ENCODE data around the gene SLFN5.

The SLFN5 gene

GRCh38 chr17:35239823-35240222 is 3.0 kb upstream of the SLFN5 start:
- no peak overlapping the region for H3K9ac ChIP-seq (ENCODE audit: low read depth, low read length)
- H3K36me3 ChIP-seq (ENCODE audit: insufficient read depth, low read length): no peaks in the 10 kb centered on the region
- H3K27me3 ChIP-seq (ENCODE audit: insufficient read depth, low read length, poor library complexity): peaks cover 21% of the 10 kb centered on the region
- ATAC-seq (ENCODE audit: insufficient read depth, low read depth) (no peak), DNase-seq (no peak)
- peak overlapping the region; percentile 23 for H3K4me2 ChIP-seq (ENCODE audit: insufficient read depth, low read length)
- no peak overlapping the region for H2AFZ ChIP-seq (ENCODE audit: low read depth, low read length)
- H4K20me1 ChIP-seq (ENCODE audit: insufficient read depth, low read length): peaks cover 7% of the 10 kb centered on the region; the same call in 1 of the 2 replicates
- no peak overlapping the region for H3K4me3 ChIP-seq (ENCODE audit: low read depth in 1 of 2, low read length in 2 of 2)
- H3K9me3 ChIP-seq (ENCODE audit: insufficient read depth, low read length, severe bottlenecking): no peaks in the 10 kb centered on the region
- peaks cover 44% of the 10 kb centered on the region for H3K4me1 ChIP-seq (ENCODE audit: insufficient read depth, low read length)
- no peak overlapping the region for H3K27ac ChIP-seq (ENCODE audit: low read length)
- H3K79me2 ChIP-seq (ENCODE audit: insufficient read depth, low read length): peaks cover 20% of the 10 kb centered on the region
- TF ChIP-seq EZH2 (IDR thresholded peaks at IDR 0.05; ENCODE audit: borderline replicate concordance, low read depth, low read length, severe bottlenecking) (no peak), CTCF (IDR thresholded peaks at IDR 0.05; ENCODE audit: borderline replicate concordance, extremely low read depth, low read length, poor library complexity, severe bottlenecking) (no peak)

DNA sequence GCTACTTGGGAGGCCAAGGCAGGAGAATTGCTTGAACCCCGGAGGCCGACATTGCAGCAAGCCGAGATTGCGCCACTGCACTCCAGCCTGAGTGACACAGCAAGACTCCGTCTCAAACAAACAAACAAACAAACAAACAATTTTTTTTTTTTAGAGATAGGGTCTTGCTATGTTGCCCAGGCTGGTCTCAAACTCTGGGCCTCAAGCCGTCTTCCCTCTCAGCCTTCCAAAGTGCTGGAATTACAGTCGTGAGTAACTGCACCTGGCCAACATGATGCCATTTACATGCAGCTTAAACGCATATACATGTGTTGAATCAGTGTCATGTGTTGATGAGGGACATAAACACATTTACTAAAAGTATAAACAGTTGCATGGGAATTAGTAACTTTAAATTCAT is 2.0 kb upstream of the SLFN5 start:
- Histone ChIP-seq H3K27me3 (ENCODE audit: insufficient read depth, low read length, poor library complexity) (peaks cover 21% of the 10 kb centered on the region), H4K20me1 (ENCODE audit: insufficient read depth, low read length) (peaks cover 7% of the 10 kb centered on the region; the same call in 1 of the 2 replicates), H3K79me2 (ENCODE audit: insufficient read depth, low read length) (peaks cover 25% of the 10 kb centered on the region), H3K9me3 (ENCODE audit: insufficient read depth, low read length, severe bottlenecking) (no peaks in the 10 kb centered on the region), H3K9ac (ENCODE audit: low read depth, low read length) (no peak overlapping the region), H3K4me3 (ENCODE audit: low read depth in 1 of 2, low read length in 2 of 2) (no peak overlapping the region), H3K27ac (ENCODE audit: low read length) (no peak overlapping the region), H3K4me1 (ENCODE audit: insufficient read depth, low read length) (peaks cover 51% of the 10 kb centered on the region), H3K36me3 (ENCODE audit: insufficient read depth, low read length) (no peaks in the 10 kb centered on the region), H2AFZ (ENCODE audit: low read depth, low read length) (no peak overlapping the region), H3K4me2 (ENCODE audit: insufficient read depth, low read length) (peak overlapping the region; percentile 77; the same call in 1 of the 2 replicates)
- TF ChIP-seq EZH2 (IDR thresholded peaks at IDR 0.05; ENCODE audit: borderline replicate concordance, low read depth, low read length, severe bottlenecking): no peak
- no peak for TF ChIP-seq CTCF (IDR thresholded peaks at IDR 0.05; ENCODE audit: borderline replicate concordance, extremely low read depth, low read length, poor library complexity, severe bottlenecking)
- DNase-seq: no peak
- no peak for ATAC-seq (ENCODE audit: insufficient read depth, low read depth)

GRCh38 chr17:35241520-35241919 is 1.4 kb upstream of the SLFN5 start:
- Histone ChIP-seq H3K4me3 (ENCODE audit: low read depth in 1 of 2, low read length in 2 of 2) (peak overlapping the region; percentile 54 to 65; a peak in 3 of 4 replicates), H3K9me3 (ENCODE audit: insufficient read depth, low read length, severe bottlenecking) (no peaks in the 10 kb centered on the region), H3K4me1 (ENCODE audit: insufficient read depth, low read length) (peaks cover 51% of the 10 kb centered on the region), H3K79me2 (ENCODE audit: insufficient read depth, low read length) (peaks cover 25% of the 10 kb centered on the region), H3K36me3 (ENCODE audit: insufficient read depth, low read length) (no peaks in the 10 kb centered on the region), H3K27me3 (ENCODE audit: insufficient read depth, low read length, poor library complexity) (peaks cover 21% of the 10 kb centered on the region), H4K20me1 (ENCODE audit: insufficient read depth, low read length) (peaks cover 7% of the 10 kb centered on the region; the same call in 1 of the 2 replicates), H3K9ac (ENCODE audit: low read depth, low read length) (peak overlapping the region; percentile 74), H3K27ac (ENCODE audit: low read length) (peak overlapping the region; percentile 78), H2AFZ (ENCODE audit: low read depth, low read length) (0 out of 2 replicates have a peak overlapping the region, but pooled peaks have one; percentile 79), H3K4me2 (ENCODE audit: insufficient read depth, low read length) (peak overlapping the region; percentile 77)
- ATAC-seq (ENCODE audit: insufficient read depth, low read depth) (no peak), DNase-seq (no peak)
- TF ChIP-seq EZH2 (IDR thresholded peaks at IDR 0.05; ENCODE audit: borderline replicate concordance, low read depth, low read length, severe bottlenecking) (no peak), CTCF (IDR thresholded peaks at IDR 0.05; ENCODE audit: borderline replicate concordance, extremely low read depth, low read length, poor library complexity, severe bottlenecking) (no peak)

All from DND-41 (cell line).